Astrocyte (in vitro differentiated cells and primary cell): ENCODE measurements around the gene AIRE. TPM values are rescaled to one million over a fixed set of nuclear protein-coding genes. Genes with fewer than 3 reads are reported as not detected.
"Not testable (repeated sequence)": the region's sequence is repeated elsewhere in the genome, so short reads cannot be mapped to it uniquely, and the experiment has no call there.

Source experiments
- DNase-seq: peaks from one replicate; pipeline ENCODE4 v3.0.0-alpha.2; 2010; ENCODE audit warnings: low read depth
- FAIRE-seq: peaks from 2 replicates; lab custom pipeline; 2011; peaks lifted over from hg19 to GRCh38; lab: Jason Lieb, UNC
- H2AFZ ChIP-seq: 2 replicates; pipeline ENCODE4 v1.6.0; 2012; ENCODE audit warnings: low read depth, low read length, inconsistent platforms
- H3K27ac ChIP-seq: 2 replicates; pipeline ENCODE4 v1.5.1; 2011; ENCODE audit warnings: low read depth, low read length, inconsistent platforms
- H3K27me3 ChIP-seq: 2 replicates; pipeline ENCODE4 v1.6.0; 2011; ENCODE audit warnings: low read length, inconsistent platforms; ENCODE audit not compliant: insufficient read depth
- H3K36me3 ChIP-seq: 2 replicates; pipeline ENCODE4 v1.5.1; 2011; ENCODE audit warnings: low read length, inconsistent platforms; ENCODE audit not compliant: insufficient read depth
- H3K4me1 ChIP-seq: 2 replicates; pipeline ENCODE4 v1.5.1; 2011; ENCODE audit warnings: low read length, inconsistent platforms; ENCODE audit not compliant: insufficient read depth
- H3K4me2 ChIP-seq: 2 replicates; pipeline ENCODE4 v1.6.0; 2012; ENCODE audit warnings: low read length, inconsistent platforms
- H3K4me3 ChIP-seq: 2 replicates; pipeline ENCODE4 v1.5.1; 2011; ENCODE audit warnings: low read depth, mild to moderate bottlenecking, low read length, inconsistent platforms; ENCODE audit not compliant: insufficient read depth
- H3K79me2 ChIP-seq: 2 replicates; pipeline ENCODE4 v1.6.0; 2012; ENCODE audit warnings: mild to moderate bottlenecking, low read length, inconsistent platforms; ENCODE audit not compliant: insufficient read depth
- H3K9ac ChIP-seq: 2 replicates; pipeline ENCODE4 v1.6.0; 2012; ENCODE audit warnings: mild to moderate bottlenecking, low read length, inconsistent platforms
- H3K9me3 ChIP-seq: 2 replicates; pipeline ENCODE4 v1.5.1; 2012; ENCODE audit warnings: low read depth, mild to moderate bottlenecking, low read length, inconsistent platforms; ENCODE audit not compliant: insufficient read depth
- H4K20me1 ChIP-seq: 2 replicates; pipeline ENCODE4 v1.6.0; 2012; ENCODE audit warnings: low read length, inconsistent platforms; ENCODE audit not compliant: insufficient read depth
- H3K27ac Mint-ChIP-seq: one replicate; pipeline ENCODE4 v1.8.0; 2021; ENCODE audit warnings: mild to moderate bottlenecking, mixed read lengths; ENCODE audit not compliant: unreplicated experiment
- H3K27me3 Mint-ChIP-seq: one replicate; pipeline ENCODE4 v1.8.0; 2021; ENCODE audit warnings: low read depth, mixed read lengths; ENCODE audit not compliant: unreplicated experiment
- H3K36me3 Mint-ChIP-seq: one replicate; pipeline ENCODE4 v1.8.0; 2021; ENCODE audit warnings: low read depth, mixed read lengths; ENCODE audit not compliant: unreplicated experiment
- H3K4me1 Mint-ChIP-seq: one replicate; pipeline ENCODE4 v1.8.0; 2021; ENCODE audit warnings: low read depth, mixed read lengths; ENCODE audit not compliant: unreplicated experiment
- H3K4me3 Mint-ChIP-seq: one replicate; pipeline ENCODE4 v1.8.0; 2021; ENCODE audit warnings: mild to moderate bottlenecking, moderate library complexity, mixed read lengths; ENCODE audit not compliant: unreplicated experiment
- H3K9me3 Mint-ChIP-seq: one replicate; pipeline ENCODE4 v1.8.0; 2021; ENCODE audit warnings: mild to moderate bottlenecking, mixed read lengths; ENCODE audit not compliant: unreplicated experiment
- CTCF ChIP-seq: IDR thresholded peaks from 2 replicates; pipeline ENCODE4 v1.5.1; 2011; ENCODE audit warnings: low read depth, mild to moderate bottlenecking, inconsistent platforms, low read length, moderate library complexity; ENCODE audit not compliant: insufficient read depth
- EZH2 ChIP-seq: IDR thresholded peaks from 2 replicates; pipeline ENCODE4 v1.6.1; 2012; ENCODE audit warnings: mild to moderate bottlenecking, low read length, inconsistent platforms; ENCODE audit not compliant: insufficient read depth
- total RNA-seq: library from RNA; stranded (reverse); gene quantifications from 2 replicates; pipeline ENCODE4 v1.2.1, GENCODE V29; 2021

AIRE gene
- total RNA-seq, 1 donor from 2014 or later: 0.07 TPM

GRCh38 chr21:44247904-44248303, 37.8 kb upstream of the AIRE start:
- H4K20me1 ChIP-seq, H3K27me3 ChIP-seq, H3K4me3 Mint-ChIP-seq, H3K79me2 ChIP-seq, H3K9ac ChIP-seq, DNase-seq, H3K36me3 ChIP-seq, H3K36me3 Mint-ChIP-seq, H3K9me3 ChIP-seq, H3K4me1 ChIP-seq, H3K27ac ChIP-seq, FAIRE-seq, H3K4me1 Mint-ChIP-seq, H3K4me3 ChIP-seq, H2AFZ ChIP-seq, H3K4me2 ChIP-seq, H3K27me3 Mint-ChIP-seq, H3K27ac Mint-ChIP-seq, H3K9me3 Mint-ChIP-seq: not testable (repeated sequence)

- not testable (repeated sequence) for H3K36me3 Mint-ChIP-seq, H3K4me3 ChIP-seq, FAIRE-seq, DNase-seq, H4K20me1 ChIP-seq, H3K27me3 Mint-ChIP-seq, H3K9me3 ChIP-seq, H3K27ac Mint-ChIP-seq, H3K4me1 Mint-ChIP-seq, H2AFZ ChIP-seq, H3K27me3 ChIP-seq, H3K4me3 Mint-ChIP-seq, H3K27ac ChIP-seq, H3K9me3 Mint-ChIP-seq, H3K9ac ChIP-seq, H3K4me2 ChIP-seq, H3K79me2 ChIP-seq, H3K4me1 ChIP-seq, H3K36me3 ChIP-seq
Observed at GRCh38 chr21:44249204-44250037, 36.3 kb upstream of the AIRE start.

- Mint-ChIP-seq H3K9me3 (no peaks in the 10 kb centered on the region), H3K36me3 (no peaks in the 10 kb centered on the region), H3K4me1 (peaks cover 5% of the 10 kb centered on the region), H3K27me3 (peaks cover 11% of the 10 kb centered on the region), H3K27ac (no peak overlapping the region), H3K4me3 (no peak overlapping the region)
- TF ChIP-seq CTCF: no peak
- no peak for TF ChIP-seq EZH2
- no peaks in the 10 kb centered on the region for H3K9me3 ChIP-seq
- no peaks in the 10 kb centered on the region for H3K27me3 ChIP-seq
- H3K79me2 ChIP-seq: no peaks in the 10 kb centered on the region
- H3K9ac ChIP-seq: no peak overlapping the region
- H2AFZ ChIP-seq: no peak overlapping the region
- no peak for FAIRE-seq
- H4K20me1 ChIP-seq: no peaks in the 10 kb centered on the region
- no peaks in the 10 kb centered on the region for H3K36me3 ChIP-seq
- no peaks in the 10 kb centered on the region for H3K4me1 ChIP-seq
- DNase-seq: no peak
- no peak overlapping the region for H3K4me3 ChIP-seq
- no peak overlapping the region for H3K27ac ChIP-seq
- H3K4me2 ChIP-seq: no peak overlapping the region
Observed at GRCh38 chr21:44253832-44254710, 31.6 kb upstream of the AIRE start.
